Mammary epithelial cell (primary cell): ENCODE measurements around the gene ANTXR2.

Experiments
- CTCF ChIP-seq, 2 donors: IDR thresholded peaks in 1 of 2; conservative IDR thresholded peaks in 1 of 2; 2 replicates each; pipeline ENCODE4 v1.5.1; 2011 to 2012; ENCODE audit warnings: inconsistent platforms in 2 of 2, low read length in 2 of 2, mild to moderate bottlenecking in 2 of 2, control low read depth in 1 of 2, low read depth in 1 of 2; ENCODE audit not compliant: insufficient read depth in 1 of 2; ENCODE audit errors: extremely low read depth in 1 of 2
- EZH2 ChIP-seq: IDR thresholded peaks from 2 replicates; pipeline ENCODE4 v1.6.1; 2012; ENCODE audit warnings: low read length, inconsistent platforms, borderline replicate concordance

GRCh38 chr4:80017125-80017854 lies 55.7 kb downstream of the ANTXR2 start:
- TF ChIP-seq EZH2: no peak
- no peak for TF ChIP-seq CTCF (conservative IDR thresholded peaks at IDR 0.05 in 1 of 2, IDR thresholded peaks at IDR 0.05 in 1 of 2; ENCODE audit: extremely low read depth in 1 of 2, insufficient read depth in 1 of 2, low read depth in 1 of 2, low read length in 2 of 2)
